Measurements from ENCODE around the gene PLPP3.

- TF ChIP-seq CTCF (IDR thresholded peaks at IDR 0.05; ENCODE audit: poor library complexity) (no peak), EZH2 (IDR thresholded peaks at IDR 0.05; ENCODE audit: borderline replicate concordance) (no peak), EZH2phosphoT487 (IDR thresholded peaks at IDR 0.05; ENCODE audit: low read depth, severe bottlenecking, unreplicated experiment) (no peak)
These were observed 98.1 kb downstream of the PLPP3 start for GRCh38 chr1:56481140-56481694.
